ENCODE measurements around the gene FAM20B. TPM values are rescaled to one million over a fixed set of nuclear protein-coding genes. Genes with fewer than 3 reads are reported as not detected.

FAM20B gene
- total and polyA plus RNA-seq, 4 donors, result 3.1 to 39.8 (median 13.6) TPM

DNA sequence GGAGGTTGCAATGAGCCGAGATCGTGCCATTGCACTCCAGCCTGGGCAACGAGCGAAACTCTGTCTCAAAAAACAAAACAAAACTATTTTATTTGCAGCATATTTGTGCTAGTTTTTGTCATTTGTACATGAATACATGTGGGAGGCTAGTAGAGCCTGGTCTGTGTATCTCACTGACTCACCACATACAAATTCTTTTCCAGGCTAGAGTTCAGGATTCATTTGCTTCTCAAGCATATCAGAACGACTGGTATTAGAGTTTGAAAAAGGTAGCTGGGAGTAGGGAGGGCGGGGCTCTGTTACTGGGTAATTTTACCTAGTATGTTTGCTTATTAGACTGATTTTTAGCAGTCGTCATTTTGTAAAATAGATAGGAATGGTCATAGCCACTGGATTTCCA lies 51.7 kb downstream of the FAM20B start:
- Histone ChIP-seq H3K27me3 (ENCODE audit: control insufficient read depth in 4 of 4, insufficient read depth in 4 of 4, low read length in 3 of 4) (no peaks in the 10 kb centered on the region), H3K9me3 (ENCODE audit: control insufficient read depth in 4 of 4, low read length in 3 of 4) (no peaks in the 10 kb centered on the region), H3K27ac (ENCODE audit: low read depth in 1 of 2, low read length in 2 of 2) (no peak overlapping the region), H3K4me3 (ENCODE audit: low read depth in 1 of 3, low read length in 3 of 3) (no peak overlapping the region), H3K4me1 (ENCODE audit: control insufficient read depth in 4 of 4, insufficient read depth in 4 of 4, low read length in 3 of 4) (peaks cover 2 to 13% (median 7%) of the 10 kb centered on the region in 4 donors), H3K9ac (ENCODE audit: low read depth in 1 of 2, low read length in 2 of 2) (no peak overlapping the region), H3K36me3 (ENCODE audit: control insufficient read depth in 4 of 4, insufficient read depth in 3 of 4, low read depth in 1 of 4, low read length in 3 of 4) (peaks cover 0 to 4% (median under 1%) of the 10 kb centered on the region in 4 donors)
- TF ChIP-seq YY1 (IDR thresholded peaks at IDR 0.05) (no peak), FOXA2 (IDR thresholded peaks at IDR 0.05) (no peak), GABPA (IDR thresholded peaks at IDR 0.05 in 1 of 2, conservative IDR thresholded peaks at IDR 0.05 in 1 of 2) (no peak), SP1 (IDR thresholded peaks at IDR 0.05) (no peak)
- TF ChIP-seq, protein P1, sequence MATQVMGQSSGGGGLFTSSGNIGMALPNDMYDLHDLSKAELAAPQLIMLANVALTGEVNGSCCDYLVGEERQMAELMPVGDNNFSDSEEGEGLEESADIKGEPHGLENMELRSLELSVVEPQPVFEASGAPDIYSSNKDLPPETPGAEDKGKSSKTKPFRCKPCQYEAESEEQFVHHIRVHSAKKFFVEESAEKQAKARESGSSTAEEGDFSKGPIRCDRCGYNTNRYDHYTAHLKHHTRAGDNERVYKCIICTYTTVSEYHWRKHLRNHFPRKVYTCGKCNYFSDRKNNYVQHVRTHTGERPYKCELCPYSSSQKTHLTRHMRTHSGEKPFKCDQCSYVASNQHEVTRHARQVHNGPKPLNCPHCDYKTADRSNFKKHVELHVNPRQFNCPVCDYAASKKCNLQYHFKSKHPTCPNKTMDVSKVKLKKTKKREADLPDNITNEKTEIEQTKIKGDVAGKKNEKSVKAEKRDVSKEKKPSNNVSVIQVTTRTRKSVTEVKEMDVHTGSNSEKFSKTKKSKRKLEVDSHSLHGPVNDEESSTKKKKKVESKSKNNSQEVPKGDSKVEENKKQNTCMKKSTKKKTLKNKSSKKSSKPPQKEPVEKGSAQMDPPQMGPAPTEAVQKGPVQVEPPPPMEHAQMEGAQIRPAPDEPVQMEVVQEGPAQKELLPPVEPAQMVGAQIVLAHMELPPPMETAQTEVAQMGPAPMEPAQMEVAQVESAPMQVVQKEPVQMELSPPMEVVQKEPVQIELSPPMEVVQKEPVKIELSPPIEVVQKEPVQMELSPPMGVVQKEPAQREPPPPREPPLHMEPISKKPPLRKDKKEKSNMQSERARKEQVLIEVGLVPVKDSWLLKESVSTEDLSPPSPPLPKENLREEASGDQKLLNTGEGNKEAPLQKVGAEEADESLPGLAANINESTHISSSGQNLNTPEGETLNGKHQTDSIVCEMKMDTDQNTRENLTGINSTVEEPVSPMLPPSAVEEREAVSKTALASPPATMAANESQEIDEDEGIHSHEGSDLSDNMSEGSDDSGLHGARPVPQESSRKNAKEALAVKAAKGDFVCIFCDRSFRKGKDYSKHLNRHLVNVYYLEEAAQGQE (IDR thresholded peaks at IDR 0.05), result no peak
- TF ChIP-seq, protein P2, sequence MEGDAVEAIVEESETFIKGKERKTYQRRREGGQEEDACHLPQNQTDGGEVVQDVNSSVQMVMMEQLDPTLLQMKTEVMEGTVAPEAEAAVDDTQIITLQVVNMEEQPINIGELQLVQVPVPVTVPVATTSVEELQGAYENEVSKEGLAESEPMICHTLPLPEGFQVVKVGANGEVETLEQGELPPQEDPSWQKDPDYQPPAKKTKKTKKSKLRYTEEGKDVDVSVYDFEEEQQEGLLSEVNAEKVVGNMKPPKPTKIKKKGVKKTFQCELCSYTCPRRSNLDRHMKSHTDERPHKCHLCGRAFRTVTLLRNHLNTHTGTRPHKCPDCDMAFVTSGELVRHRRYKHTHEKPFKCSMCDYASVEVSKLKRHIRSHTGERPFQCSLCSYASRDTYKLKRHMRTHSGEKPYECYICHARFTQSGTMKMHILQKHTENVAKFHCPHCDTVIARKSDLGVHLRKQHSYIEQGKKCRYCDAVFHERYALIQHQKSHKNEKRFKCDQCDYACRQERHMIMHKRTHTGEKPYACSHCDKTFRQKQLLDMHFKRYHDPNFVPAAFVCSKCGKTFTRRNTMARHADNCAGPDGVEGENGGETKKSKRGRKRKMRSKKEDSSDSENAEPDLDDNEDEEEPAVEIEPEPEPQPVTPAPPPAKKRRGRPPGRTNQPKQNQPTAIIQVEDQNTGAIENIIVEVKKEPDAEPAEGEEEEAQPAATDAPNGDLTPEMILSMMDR (IDR thresholded peaks at IDR 0.05; ENCODE audit: low read depth, low read length, missing input control), result no peak
- 89% methylated on average over 7 of the region's 7 CpGs for WGBS
- no peak for DNase-seq (ENCODE audit: low spot score)

DNA sequence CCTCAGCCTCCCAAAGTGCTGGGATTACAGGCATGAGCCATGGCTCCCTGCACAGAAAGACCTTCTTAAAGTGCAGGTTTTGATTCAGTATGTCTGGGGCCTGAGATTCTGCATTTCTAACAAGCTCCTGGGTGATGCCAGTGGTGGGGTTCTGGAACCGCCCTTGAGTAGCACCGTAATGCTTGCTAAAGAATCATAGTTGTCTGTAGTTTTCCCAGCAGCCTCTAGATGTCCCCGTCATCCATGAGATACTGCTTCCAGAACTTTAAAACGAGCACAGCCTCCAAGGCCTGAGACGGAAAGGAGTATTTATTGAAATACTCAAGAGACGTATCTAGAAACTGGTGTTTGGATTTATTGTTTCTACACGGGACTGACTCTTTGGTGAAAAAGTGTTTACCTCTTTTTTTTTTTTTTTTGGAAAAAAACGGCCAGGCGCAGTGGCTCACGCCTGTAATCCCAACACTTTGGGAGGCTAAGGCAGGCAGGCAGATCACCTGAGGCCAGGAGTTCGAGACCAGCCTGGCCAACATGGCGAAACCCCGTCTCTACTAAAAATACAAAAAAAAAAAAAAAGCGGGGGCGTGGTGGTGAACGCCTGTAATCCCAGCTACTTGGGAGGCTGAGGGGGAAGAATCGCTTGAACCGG lies 53.5 kb downstream of the FAM20B start:
- H3K4me3 ChIP-seq (ENCODE audit: low read depth in 1 of 3, low read length in 3 of 3), result no peak overlapping the region
- no peaks in the 10 kb centered on the region for H3K27me3 ChIP-seq (ENCODE audit: control insufficient read depth in 4 of 4, insufficient read depth in 4 of 4, low read length in 3 of 4)
- H3K27ac ChIP-seq (ENCODE audit: low read depth in 1 of 2, low read length in 2 of 2), result no peak overlapping the region
- H3K36me3 ChIP-seq (ENCODE audit: control insufficient read depth in 4 of 4, insufficient read depth in 3 of 4, low read depth in 1 of 4, low read length in 3 of 4), result peaks cover 0 to under 1% (median 0%) of the 10 kb centered on the region in 4 donors
- peaks cover 5 to 27% (median 19%) of the 10 kb centered on the region in 4 donors for H3K4me1 ChIP-seq (ENCODE audit: control insufficient read depth in 4 of 4, insufficient read depth in 4 of 4, low read length in 3 of 4)
- WGBS, result 55% methylated on average over 18 of the region's 18 CpGs
- H3K9ac ChIP-seq (ENCODE audit: low read depth in 1 of 2, low read length in 2 of 2), result no peak overlapping the region
- no peak for DNase-seq (ENCODE audit: low spot score)
- H3K9me3 ChIP-seq (ENCODE audit: control insufficient read depth in 4 of 4, low read length in 3 of 4), result no peaks in the 10 kb centered on the region
- TF ChIP-seq, protein P1 (IDR thresholded peaks at IDR 0.05), result no peak
- TF ChIP-seq JUND (IDR thresholded peaks at IDR 0.05), result no peak
- no peak for TF ChIP-seq SP1 (IDR thresholded peaks at IDR 0.05)
- TF ChIP-seq, protein P2 (IDR thresholded peaks at IDR 0.05; ENCODE audit: low read depth, low read length, missing input control), result peak; percentile 75
- TF ChIP-seq, protein P3, sequence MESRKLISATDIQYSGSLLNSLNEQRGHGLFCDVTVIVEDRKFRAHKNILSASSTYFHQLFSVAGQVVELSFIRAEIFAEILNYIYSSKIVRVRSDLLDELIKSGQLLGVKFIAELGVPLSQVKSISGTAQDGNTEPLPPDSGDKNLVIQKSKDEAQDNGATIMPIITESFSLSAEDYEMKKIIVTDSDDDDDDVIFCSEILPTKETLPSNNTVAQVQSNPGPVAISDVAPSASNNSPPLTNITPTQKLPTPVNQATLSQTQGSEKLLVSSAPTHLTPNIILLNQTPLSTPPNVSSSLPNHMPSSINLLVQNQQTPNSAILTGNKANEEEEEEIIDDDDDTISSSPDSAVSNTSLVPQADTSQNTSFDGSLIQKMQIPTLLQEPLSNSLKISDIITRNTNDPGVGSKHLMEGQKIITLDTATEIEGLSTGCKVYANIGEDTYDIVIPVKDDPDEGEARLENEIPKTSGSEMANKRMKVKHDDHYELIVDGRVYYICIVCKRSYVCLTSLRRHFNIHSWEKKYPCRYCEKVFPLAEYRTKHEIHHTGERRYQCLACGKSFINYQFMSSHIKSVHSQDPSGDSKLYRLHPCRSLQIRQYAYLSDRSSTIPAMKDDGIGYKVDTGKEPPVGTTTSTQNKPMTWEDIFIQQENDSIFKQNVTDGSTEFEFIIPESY (IDR thresholded peaks at IDR 0.05), result no peak
- TF ChIP-seq HNF4G (IDR thresholded peaks at IDR 0.05), result no peak
- no peak for TF ChIP-seq NR2F2 (IDR thresholded peaks at IDR 0.05)
- TF ChIP-seq, protein P4, sequence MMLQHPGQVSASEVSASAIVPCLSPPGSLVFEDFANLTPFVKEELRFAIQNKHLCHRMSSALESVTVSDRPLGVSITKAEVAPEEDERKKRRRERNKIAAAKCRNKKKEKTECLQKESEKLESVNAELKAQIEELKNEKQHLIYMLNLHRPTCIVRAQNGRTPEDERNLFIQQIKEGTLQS (IDR thresholded peaks at IDR 0.05), result no peak
- TF ChIP-seq, protein P5, sequence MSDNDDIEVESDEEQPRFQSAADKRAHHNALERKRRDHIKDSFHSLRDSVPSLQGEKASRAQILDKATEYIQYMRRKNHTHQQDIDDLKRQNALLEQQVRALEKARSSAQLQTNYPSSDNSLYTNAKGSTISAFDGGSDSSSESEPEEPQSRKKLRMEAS (IDR thresholded peaks at IDR 0.05), result no peak
- TF ChIP-seq GABPA (IDR thresholded peaks at IDR 0.05 in 1 of 2, conservative IDR thresholded peaks at IDR 0.05 in 1 of 2), result no peak
- peak in 1 of 2 donors; percentile 19 for TF ChIP-seq HNF4A (conservative IDR thresholded peaks at IDR 0.05)
- TF ChIP-seq FOXA1 (IDR thresholded peaks at IDR 0.05), result no peak
- TF ChIP-seq EGR1 (IDR thresholded peaks at IDR 0.05; ENCODE audit: low read depth in 2 of 2), result no peak
- no peak for TF ChIP-seq YY1 (IDR thresholded peaks at IDR 0.05)
- no peak for TF ChIP-seq FOXA2 (IDR thresholded peaks at IDR 0.05)
- peak; percentile 91 to 96 for TF ChIP-seq RAD21 (IDR thresholded peaks at IDR 0.05)
- TF ChIP-seq TAF1 (conservative IDR thresholded peaks at IDR 0.05), result no peak

Data from liver (tissue), 9 donors.